Mucosa of rectum (tissue), 2 donors: ENCODE results near the gene NUP62.

Experiments
- H3K27ac ChIP-seq, 2 donors: one replicate each; pipeline ENCODE4 v1.7.0; 2013; ENCODE audit warnings: inconsistent platforms in 2 of 2, low read depth in 2 of 2, low read length in 2 of 2
- H3K27me3 ChIP-seq, 2 donors: one replicate each; pipeline ENCODE4 v1.7.0; 2013; ENCODE audit warnings: low read length in 2 of 2; ENCODE audit not compliant: control insufficient read depth in 2 of 2, insufficient read depth in 2 of 2
- H3K36me3 ChIP-seq, 2 donors: one replicate each; pipeline ENCODE4 v1.7.0; 2013; ENCODE audit warnings: low read length in 2 of 2; ENCODE audit not compliant: control insufficient read depth in 2 of 2, insufficient read depth in 2 of 2
- H3K4me1 ChIP-seq, 2 donors: one replicate each; pipeline ENCODE4 v1.7.0; 2013; ENCODE audit warnings: low read length in 2 of 2, mild to moderate bottlenecking in 1 of 2; ENCODE audit not compliant: control insufficient read depth in 2 of 2, insufficient read depth in 2 of 2
- H3K4me3 ChIP-seq, 2 donors: one replicate each; pipeline ENCODE4 v1.7.0; 2013; ENCODE audit warnings: low read length in 2 of 2
- H3K9ac ChIP-seq, 2 donors: one replicate each; pipeline ENCODE4 v1.7.0; 2013; ENCODE audit warnings: low read length in 2 of 2, low read depth in 1 of 2, mild to moderate bottlenecking in 1 of 2
- H3K9me3 ChIP-seq, 2 donors: one replicate each; pipeline ENCODE4 v1.7.0; 2013; ENCODE audit warnings: low read length in 2 of 2; ENCODE audit not compliant: control insufficient read depth in 2 of 2
- donor health status: healthy.
- donor health status: Normal muscosa, but diverticular disease.

Gene NUP62

DNA sequence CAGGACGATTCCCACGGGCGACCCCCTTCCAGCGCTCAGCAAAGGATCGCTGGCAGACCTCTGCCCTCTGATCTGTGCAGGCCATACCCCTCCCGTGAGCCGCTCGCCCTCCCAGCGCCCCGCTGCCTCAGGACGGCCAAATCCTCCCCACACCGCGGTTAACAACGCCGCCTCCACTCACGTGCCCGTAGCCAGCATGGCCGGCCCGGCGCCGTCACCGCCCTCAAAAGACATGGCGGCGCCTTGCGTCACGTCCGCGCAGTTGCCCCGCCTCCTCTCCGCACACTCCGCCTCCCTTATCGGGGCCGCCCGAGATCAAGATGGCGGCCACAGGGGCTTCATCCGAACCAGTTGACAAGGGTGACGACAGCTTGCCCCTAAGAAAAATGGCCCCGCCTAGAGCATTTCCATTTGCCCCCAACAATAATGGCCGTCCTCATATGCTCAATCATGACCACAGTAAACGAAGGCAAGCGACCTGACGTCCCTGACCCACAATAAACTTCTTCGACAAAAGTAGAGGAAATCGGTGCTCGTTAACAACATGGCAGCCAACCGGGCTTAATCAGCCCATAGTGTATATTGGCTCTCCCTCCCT is 52.8 kb downstream of the NUP62 start:
- Histone ChIP-seq H3K4me3 (peak overlapping the region; percentile 99), H3K36me3 (peaks cover 24 to 25% of the 10 kb centered on the region in 2 donors), H3K9me3 (no peaks in the 10 kb centered on the region), H3K27ac (peak overlapping the region; percentile 98 to 99), H3K4me1 (peaks cover 16 to 18% of the 10 kb centered on the region in 2 donors), H3K27me3 (no peaks in the 10 kb centered on the region), H3K9ac (peak overlapping the region; percentile 99 to 100)

DNA sequence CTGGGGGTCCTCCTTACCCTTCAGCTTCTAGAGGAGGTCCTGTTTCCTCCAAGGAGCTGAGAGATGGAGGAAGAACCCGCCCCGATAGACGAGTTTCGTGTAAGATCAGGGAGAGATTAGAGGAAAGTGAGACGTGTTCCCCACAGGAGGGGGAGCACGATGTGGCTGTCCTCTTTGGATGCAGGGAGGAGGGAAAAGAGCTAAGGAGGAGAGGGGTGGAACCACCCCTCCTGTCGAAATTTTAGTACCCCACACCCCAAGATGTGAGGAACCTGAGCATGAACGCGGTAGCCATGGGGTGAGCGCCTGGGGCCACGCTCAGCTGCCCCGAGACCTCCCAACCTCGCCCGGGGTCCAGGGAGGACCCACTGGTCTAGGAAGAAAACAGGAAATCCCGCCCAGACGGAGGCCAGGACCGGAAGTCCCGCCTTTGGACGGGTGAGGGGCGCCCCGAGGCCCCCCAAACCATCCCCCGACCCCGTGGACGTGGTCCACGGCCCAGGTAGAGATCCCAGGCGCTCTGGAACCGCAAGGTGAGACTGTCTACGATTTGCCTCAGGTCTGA is 53.4 kb downstream of the NUP62 start:
- H3K9ac ChIP-seq: peak overlapping the region; percentile 99 to 100
- peak overlapping the region; percentile 99 for H3K4me3 ChIP-seq
- no peaks in the 10 kb centered on the region for H3K27me3 ChIP-seq
- H3K9me3 ChIP-seq: no peaks in the 10 kb centered on the region
- peak overlapping the region; percentile 98 to 99 for H3K27ac ChIP-seq
- peaks cover 18% of the 10 kb centered on the region in 2 donors for H3K4me1 ChIP-seq
- peaks cover 19 to 22% of the 10 kb centered on the region in 2 donors for H3K36me3 ChIP-seq

DNA sequence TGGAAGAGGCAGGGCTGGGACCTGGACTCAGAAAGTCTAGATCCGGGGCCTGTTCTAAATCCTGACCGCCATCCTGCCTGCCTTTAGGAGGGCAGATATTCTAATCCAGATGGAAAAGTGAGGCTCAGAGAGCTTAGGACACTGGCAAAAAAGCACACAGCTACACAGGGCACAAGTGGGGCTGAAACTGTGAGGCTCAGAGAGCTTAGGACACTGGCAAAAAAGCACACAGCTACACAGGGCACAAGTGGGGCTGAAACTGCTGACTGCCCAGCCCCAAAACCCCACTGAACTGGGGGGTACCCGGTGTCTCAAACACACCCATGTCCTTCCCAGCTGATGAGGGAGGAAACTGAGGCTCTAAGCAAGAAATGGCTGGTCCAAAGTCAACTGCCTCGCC is 54.1 kb downstream of the NUP62 start:
- H3K27ac ChIP-seq: peak overlapping the region in 1 of 2 donors; percentile 98
- peak overlapping the region; percentile 99 for H3K4me3 ChIP-seq
- H3K27me3 ChIP-seq: no peaks in the 10 kb centered on the region
- H3K9ac ChIP-seq: peak overlapping the region; percentile 99 to 100
- no peaks in the 10 kb centered on the region for H3K9me3 ChIP-seq
- peaks cover 12 to 14% of the 10 kb centered on the region in 2 donors for H3K36me3 ChIP-seq
- peaks cover 25 to 26% of the 10 kb centered on the region in 2 donors for H3K4me1 ChIP-seq

DNA sequence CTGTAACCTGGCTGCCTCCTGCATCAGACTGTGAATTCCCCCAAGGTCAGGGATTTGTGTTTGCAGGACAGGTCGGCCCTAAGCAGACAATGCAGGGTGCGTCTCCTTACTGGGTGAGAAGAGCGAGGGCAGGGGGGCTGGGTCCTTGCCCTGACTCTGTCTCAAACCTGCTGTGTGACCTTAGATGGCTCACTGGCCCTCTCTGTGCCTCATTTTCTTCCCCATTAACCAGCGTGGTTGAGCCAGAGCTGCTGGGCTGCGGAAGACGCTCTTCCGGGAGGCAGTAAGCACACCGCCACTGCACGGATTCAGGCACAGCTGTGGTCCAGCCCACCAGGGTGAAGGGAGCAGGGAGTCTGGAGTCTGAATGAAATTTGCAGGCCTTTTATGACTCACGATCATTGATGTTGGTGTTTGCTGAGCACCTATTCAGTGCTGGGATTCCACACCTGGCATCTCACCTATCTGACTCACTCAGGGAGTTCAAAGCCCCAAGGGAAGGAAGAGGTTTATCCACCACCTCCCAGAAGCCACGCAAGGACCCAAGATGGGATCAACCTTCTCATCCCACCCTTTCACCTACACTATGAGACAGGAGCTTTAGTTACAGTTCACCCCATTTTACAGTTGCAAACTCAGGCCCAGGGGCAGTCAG is 54.7 kb downstream of the NUP62 start:
- no peaks in the 10 kb centered on the region for H3K27me3 ChIP-seq
- no peak overlapping the region for H3K27ac ChIP-seq
- no peak overlapping the region for H3K4me3 ChIP-seq
- H3K9ac ChIP-seq: peak overlapping the region in 1 of 2 donors; percentile 14
- H3K9me3 ChIP-seq: no peaks in the 10 kb centered on the region
- peaks cover 10 to 12% of the 10 kb centered on the region in 2 donors for H3K36me3 ChIP-seq
- peaks cover 28 to 29% of the 10 kb centered on the region in 2 donors for H3K4me1 ChIP-seq

DNA sequence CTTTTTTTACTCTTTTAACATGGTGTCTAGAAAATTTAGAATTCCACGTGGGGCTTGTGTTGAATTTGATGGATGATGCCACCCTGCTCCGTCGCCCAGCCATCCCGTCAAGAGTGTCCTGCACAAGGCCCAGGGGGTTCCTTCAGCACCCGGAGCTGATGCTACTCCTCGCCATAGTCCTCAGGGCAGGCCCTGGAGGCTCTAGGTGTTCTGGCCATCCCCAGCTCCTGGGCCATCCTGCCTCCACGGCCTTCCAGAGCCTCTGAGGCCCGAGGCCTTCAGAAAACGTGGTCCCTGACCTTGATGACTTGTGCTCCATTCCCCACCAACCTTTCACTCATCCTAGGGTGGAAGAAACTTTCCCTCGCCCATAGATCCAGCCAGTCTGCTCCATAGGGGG is 55.5 kb downstream of the NUP62 start:
- Histone ChIP-seq H3K9me3 (no peaks in the 10 kb centered on the region), H3K4me3 (no peak overlapping the region), H3K27ac (no peak overlapping the region), H3K27me3 (no peaks in the 10 kb centered on the region), H3K36me3 (peaks cover 3 to 5% of the 10 kb centered on the region in 2 donors), H3K9ac (no peak overlapping the region), H3K4me1 (peaks cover 26 to 33% of the 10 kb centered on the region in 2 donors)

DNA sequence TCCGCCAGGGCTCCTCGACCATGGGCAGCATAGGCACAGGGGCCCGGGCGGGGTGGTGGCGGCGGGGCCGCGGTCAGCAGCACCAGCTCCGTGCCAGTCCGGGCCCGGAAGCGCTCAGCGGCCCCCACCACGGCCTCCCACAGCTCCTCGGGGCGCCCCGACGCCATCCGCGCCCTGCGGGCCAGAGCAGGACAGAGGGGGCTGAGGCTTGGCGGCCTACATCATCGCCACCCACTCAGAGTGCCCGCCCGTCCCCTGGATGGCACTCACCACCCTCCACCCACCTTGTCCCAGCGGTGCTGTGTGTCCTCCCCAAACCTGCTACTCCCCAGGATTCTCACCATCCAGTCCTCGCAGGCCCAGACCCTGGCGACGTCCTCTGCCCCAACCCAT is 56.2 kb downstream of the NUP62 start:
- H3K9me3 ChIP-seq: no peaks in the 10 kb centered on the region
- peaks cover 2 to 3% of the 10 kb centered on the region in 2 donors for H3K36me3 ChIP-seq
- H3K4me3 ChIP-seq: no peak overlapping the region
- no peak overlapping the region for H3K9ac ChIP-seq
- peaks cover 19 to 28% of the 10 kb centered on the region in 2 donors for H3K4me1 ChIP-seq
- H3K27ac ChIP-seq: no peak overlapping the region
- no peaks in the 10 kb centered on the region for H3K27me3 ChIP-seq

DNA sequence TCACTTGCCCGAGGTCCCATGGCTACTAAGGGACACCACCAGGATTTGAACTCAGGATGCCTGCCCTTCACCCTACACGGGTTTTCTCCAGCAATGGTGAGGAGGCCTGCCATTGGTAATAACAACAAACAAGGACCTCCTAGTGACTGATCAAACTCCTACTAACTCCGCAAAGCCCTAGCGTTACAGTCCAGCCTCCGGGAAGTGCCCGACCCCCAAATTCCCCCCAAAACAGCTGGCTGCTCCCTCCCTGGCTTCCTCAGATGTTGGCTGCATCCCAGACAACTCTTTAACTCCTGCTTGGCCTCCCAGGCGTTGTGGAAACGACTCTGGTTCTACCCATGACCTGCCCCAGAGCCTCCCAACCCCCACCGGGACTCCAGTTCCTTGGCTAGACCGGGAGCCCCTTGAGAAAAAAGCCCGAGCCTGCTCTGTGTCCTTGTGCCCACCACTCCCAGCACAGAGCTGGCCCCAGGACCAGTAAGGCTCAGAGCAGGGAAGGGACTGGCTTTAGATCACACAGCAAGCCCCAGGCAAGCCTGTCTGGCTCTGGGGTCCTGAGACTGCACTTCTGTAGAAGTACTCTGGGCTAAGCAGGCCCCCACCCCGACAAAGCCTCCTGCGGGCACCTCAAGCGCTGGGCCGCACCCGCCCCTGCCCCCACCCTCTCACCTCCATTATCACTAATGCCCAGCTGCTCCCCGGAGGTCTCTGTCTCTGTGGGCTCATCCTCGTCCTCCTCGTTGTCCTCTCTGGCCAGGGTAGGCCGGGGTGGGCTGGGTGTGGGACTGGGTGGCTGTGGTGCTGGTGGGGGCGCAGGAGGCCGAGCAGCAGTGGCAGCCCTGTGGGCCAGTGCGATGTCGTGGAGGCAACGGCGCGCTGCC is 56.8 kb downstream of the NUP62 start:
- Histone ChIP-seq H3K9me3 (no peaks in the 10 kb centered on the region), H3K36me3 (peaks cover 2 to 3% of the 10 kb centered on the region in 2 donors), H3K27me3 (no peaks in the 10 kb centered on the region), H3K4me1 (peaks cover 20 to 25% of the 10 kb centered on the region in 2 donors), H3K9ac (no peak overlapping the region), H3K4me3 (no peak overlapping the region), H3K27ac (no peak overlapping the region)

DNA sequence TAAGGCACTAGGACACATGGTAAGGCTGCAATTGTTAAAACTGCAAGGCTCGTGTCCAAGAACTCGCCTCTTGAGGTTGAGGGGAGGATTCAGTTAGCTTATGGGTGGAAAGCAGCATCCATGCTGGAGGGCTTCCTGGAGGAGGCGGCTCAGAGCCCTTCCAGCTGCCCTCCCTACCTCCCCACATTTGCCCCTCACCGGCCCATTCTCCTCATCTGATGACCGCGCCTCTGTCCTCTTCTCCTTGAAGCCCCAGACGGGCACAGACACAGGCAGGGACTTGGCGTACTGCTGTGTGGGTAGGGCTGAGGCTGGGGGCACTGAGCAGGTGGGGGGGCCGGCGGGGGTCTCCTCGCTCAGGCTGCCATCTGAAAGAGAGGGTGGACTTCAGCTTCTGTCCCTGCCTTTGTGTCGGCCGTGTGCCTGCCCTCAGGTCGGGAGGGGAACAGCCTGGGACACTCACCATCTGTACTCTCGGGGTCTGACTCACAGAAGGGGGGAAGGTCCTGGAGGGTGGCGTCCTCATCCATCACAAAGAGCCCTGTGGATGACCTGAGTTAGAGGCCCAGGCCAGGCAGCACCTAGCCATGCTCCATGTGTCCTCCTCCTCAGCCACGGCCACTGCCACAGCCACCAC is 57.8 kb downstream of the NUP62 start:
- Histone ChIP-seq H3K4me1 (peaks cover 24 to 29% of the 10 kb centered on the region in 2 donors), H3K27me3 (no peaks in the 10 kb centered on the region), H3K9me3 (no peaks in the 10 kb centered on the region), H3K9ac (no peak overlapping the region), H3K36me3 (peaks cover 2 to 3% of the 10 kb centered on the region in 2 donors), H3K27ac (no peak overlapping the region), H3K4me3 (no peak overlapping the region)

DNA sequence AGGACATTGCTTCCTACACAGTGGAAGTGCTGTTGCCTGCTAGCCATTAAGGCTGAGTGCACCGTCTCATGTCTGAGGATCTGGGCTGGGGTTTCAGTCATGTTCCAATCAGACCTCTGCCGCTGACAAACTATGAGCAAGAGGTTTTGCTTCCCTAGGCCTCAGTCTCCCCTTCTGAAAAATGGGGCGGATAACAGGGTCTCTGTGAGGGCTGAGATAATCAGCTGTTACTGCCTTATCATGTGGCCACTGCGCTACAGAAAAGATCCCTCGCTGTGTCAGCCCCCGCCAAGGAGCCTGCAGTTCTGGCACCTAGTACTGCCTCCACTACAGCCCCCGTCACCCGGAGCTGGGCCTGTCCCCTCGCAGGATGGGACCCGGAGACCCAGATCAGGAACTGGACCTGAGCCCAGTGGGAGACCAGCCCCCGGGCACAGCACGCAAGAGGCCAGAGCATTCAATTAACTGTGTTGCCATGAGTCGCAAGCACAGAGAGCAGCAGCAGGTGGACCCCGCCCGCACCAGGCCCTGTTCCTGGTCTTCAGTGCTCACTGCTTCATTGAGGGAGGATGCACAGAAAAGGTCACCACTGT is 58.9 kb downstream of the NUP62 start:
- H3K4me1 ChIP-seq: peaks cover 23 to 31% of the 10 kb centered on the region in 2 donors
- H3K4me3 ChIP-seq: peak overlapping the region; percentile 64 to 80
- H3K9ac ChIP-seq: peak overlapping the region; percentile 62 to 74
- peaks cover 2 to 3% of the 10 kb centered on the region in 2 donors for H3K36me3 ChIP-seq
- H3K27ac ChIP-seq: peak overlapping the region; percentile 92 to 94
- no peaks in the 10 kb centered on the region for H3K27me3 ChIP-seq
- H3K9me3 ChIP-seq: no peaks in the 10 kb centered on the region
